Astrocyte (in vitro differentiated cells and primary cell): ENCODE results near the gene DNAJB9. TPM values are rescaled to one million over a fixed set of nuclear protein-coding genes. Genes with fewer than 3 reads are reported as not detected.

Experiments
- DNase-seq: peaks from one replicate; pipeline ENCODE4 v3.0.0-alpha.2; 2010; ENCODE audit warnings: low read depth
- FAIRE-seq: peaks from 2 replicates; lab custom pipeline; 2011; peaks lifted over from hg19 to GRCh38; lab: Jason Lieb, UNC
- H2AFZ ChIP-seq: 2 replicates; pipeline ENCODE4 v1.6.0; 2012; ENCODE audit warnings: low read depth, low read length, inconsistent platforms
- H3K27ac ChIP-seq: 2 replicates; pipeline ENCODE4 v1.5.1; 2011; ENCODE audit warnings: low read depth, low read length, inconsistent platforms
- H3K27me3 ChIP-seq: 2 replicates; pipeline ENCODE4 v1.6.0; 2011; ENCODE audit warnings: low read length, inconsistent platforms; ENCODE audit not compliant: insufficient read depth
- H3K36me3 ChIP-seq: 2 replicates; pipeline ENCODE4 v1.5.1; 2011; ENCODE audit warnings: low read length, inconsistent platforms; ENCODE audit not compliant: insufficient read depth
- H3K4me1 ChIP-seq: 2 replicates; pipeline ENCODE4 v1.5.1; 2011; ENCODE audit warnings: low read length, inconsistent platforms; ENCODE audit not compliant: insufficient read depth
- H3K4me2 ChIP-seq: 2 replicates; pipeline ENCODE4 v1.6.0; 2012; ENCODE audit warnings: low read length, inconsistent platforms
- H3K4me3 ChIP-seq: 2 replicates; pipeline ENCODE4 v1.5.1; 2011; ENCODE audit warnings: low read depth, mild to moderate bottlenecking, low read length, inconsistent platforms; ENCODE audit not compliant: insufficient read depth
- H3K79me2 ChIP-seq: 2 replicates; pipeline ENCODE4 v1.6.0; 2012; ENCODE audit warnings: mild to moderate bottlenecking, low read length, inconsistent platforms; ENCODE audit not compliant: insufficient read depth
- H3K9ac ChIP-seq: 2 replicates; pipeline ENCODE4 v1.6.0; 2012; ENCODE audit warnings: mild to moderate bottlenecking, low read length, inconsistent platforms
- H3K9me3 ChIP-seq: 2 replicates; pipeline ENCODE4 v1.5.1; 2012; ENCODE audit warnings: low read depth, mild to moderate bottlenecking, low read length, inconsistent platforms; ENCODE audit not compliant: insufficient read depth
- H4K20me1 ChIP-seq: 2 replicates; pipeline ENCODE4 v1.6.0; 2012; ENCODE audit warnings: low read length, inconsistent platforms; ENCODE audit not compliant: insufficient read depth
- H3K27ac Mint-ChIP-seq: one replicate; pipeline ENCODE4 v1.8.0; 2021; ENCODE audit warnings: mild to moderate bottlenecking, mixed read lengths; ENCODE audit not compliant: unreplicated experiment
- H3K27me3 Mint-ChIP-seq: one replicate; pipeline ENCODE4 v1.8.0; 2021; ENCODE audit warnings: low read depth, mixed read lengths; ENCODE audit not compliant: unreplicated experiment
- H3K36me3 Mint-ChIP-seq: one replicate; pipeline ENCODE4 v1.8.0; 2021; ENCODE audit warnings: low read depth, mixed read lengths; ENCODE audit not compliant: unreplicated experiment
- H3K4me1 Mint-ChIP-seq: one replicate; pipeline ENCODE4 v1.8.0; 2021; ENCODE audit warnings: low read depth, mixed read lengths; ENCODE audit not compliant: unreplicated experiment
- H3K4me3 Mint-ChIP-seq: one replicate; pipeline ENCODE4 v1.8.0; 2021; ENCODE audit warnings: mild to moderate bottlenecking, moderate library complexity, mixed read lengths; ENCODE audit not compliant: unreplicated experiment
- H3K9me3 Mint-ChIP-seq: one replicate; pipeline ENCODE4 v1.8.0; 2021; ENCODE audit warnings: mild to moderate bottlenecking, mixed read lengths; ENCODE audit not compliant: unreplicated experiment
- EZH2 ChIP-seq: IDR thresholded peaks from 2 replicates; pipeline ENCODE4 v1.6.1; 2012; ENCODE audit warnings: mild to moderate bottlenecking, low read length, inconsistent platforms; ENCODE audit not compliant: insufficient read depth
- total RNA-seq: library from RNA; stranded (reverse); gene quantifications from 2 replicates; pipeline ENCODE4 v1.2.1, GENCODE V29; 2021
- TF ChIP-seq, protein P1 (sequence below): IDR thresholded peaks from 2 replicates; pipeline ENCODE4 v1.5.1; 2011; ENCODE audit warnings: low read depth, mild to moderate bottlenecking, inconsistent platforms, low read length, moderate library complexity; ENCODE audit not compliant: insufficient read depth

DNAJB9 gene
- total RNA-seq, 1 donor from 2014 or later = 25.2 TPM

DNA sequence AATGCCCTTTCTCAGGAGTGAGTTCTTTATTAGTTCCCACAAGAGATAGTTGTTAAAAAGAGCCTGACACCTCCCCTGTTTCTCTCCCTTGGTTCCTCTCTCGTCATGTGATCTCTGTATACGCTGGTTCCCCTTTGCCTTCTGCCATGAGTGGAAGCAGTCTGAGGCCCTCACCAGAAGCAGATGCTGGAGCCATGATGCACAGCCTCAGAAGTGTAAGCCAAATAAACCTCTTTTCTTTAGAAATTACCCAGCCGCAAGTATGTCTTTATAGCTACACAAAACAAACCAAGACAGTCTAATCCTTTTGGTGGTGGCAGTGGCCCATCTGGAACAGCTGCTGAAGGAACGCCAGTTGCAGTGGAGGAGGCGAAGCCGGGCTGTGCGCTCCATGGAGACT is 9.3 kb downstream of the DNAJB9 start:
- DNase-seq (no peak), FAIRE-seq (no peak)
- Mint-ChIP-seq H3K4me3 (no peak overlapping the region), H3K9me3 (no peaks in the 10 kb centered on the region), H3K27me3 (no peaks in the 10 kb centered on the region), H3K36me3 (peaks cover 10% of the 10 kb centered on the region), H3K27ac (no peak overlapping the region), H3K4me1 (peaks cover 11% of the 10 kb centered on the region)
- TF ChIP-seq, protein P1, sequence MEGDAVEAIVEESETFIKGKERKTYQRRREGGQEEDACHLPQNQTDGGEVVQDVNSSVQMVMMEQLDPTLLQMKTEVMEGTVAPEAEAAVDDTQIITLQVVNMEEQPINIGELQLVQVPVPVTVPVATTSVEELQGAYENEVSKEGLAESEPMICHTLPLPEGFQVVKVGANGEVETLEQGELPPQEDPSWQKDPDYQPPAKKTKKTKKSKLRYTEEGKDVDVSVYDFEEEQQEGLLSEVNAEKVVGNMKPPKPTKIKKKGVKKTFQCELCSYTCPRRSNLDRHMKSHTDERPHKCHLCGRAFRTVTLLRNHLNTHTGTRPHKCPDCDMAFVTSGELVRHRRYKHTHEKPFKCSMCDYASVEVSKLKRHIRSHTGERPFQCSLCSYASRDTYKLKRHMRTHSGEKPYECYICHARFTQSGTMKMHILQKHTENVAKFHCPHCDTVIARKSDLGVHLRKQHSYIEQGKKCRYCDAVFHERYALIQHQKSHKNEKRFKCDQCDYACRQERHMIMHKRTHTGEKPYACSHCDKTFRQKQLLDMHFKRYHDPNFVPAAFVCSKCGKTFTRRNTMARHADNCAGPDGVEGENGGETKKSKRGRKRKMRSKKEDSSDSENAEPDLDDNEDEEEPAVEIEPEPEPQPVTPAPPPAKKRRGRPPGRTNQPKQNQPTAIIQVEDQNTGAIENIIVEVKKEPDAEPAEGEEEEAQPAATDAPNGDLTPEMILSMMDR = no peak
- TF ChIP-seq EZH2 = no peak
- H2AFZ ChIP-seq = no peak overlapping the region
- no peak overlapping the region for H3K9ac ChIP-seq
- H3K9me3 ChIP-seq = peaks cover 3% of the 10 kb centered on the region
- H3K4me3 ChIP-seq = no peak overlapping the region
- no peaks in the 10 kb centered on the region for H3K27me3 ChIP-seq
- peaks cover 5% of the 10 kb centered on the region for H3K79me2 ChIP-seq
- no peak overlapping the region for H3K27ac ChIP-seq
- no peak overlapping the region for H3K4me2 ChIP-seq
- peaks cover 9% of the 10 kb centered on the region for H3K36me3 ChIP-seq
- H4K20me1 ChIP-seq = peaks cover 6% of the 10 kb centered on the region
- no peaks in the 10 kb centered on the region for H3K4me1 ChIP-seq

DNA sequence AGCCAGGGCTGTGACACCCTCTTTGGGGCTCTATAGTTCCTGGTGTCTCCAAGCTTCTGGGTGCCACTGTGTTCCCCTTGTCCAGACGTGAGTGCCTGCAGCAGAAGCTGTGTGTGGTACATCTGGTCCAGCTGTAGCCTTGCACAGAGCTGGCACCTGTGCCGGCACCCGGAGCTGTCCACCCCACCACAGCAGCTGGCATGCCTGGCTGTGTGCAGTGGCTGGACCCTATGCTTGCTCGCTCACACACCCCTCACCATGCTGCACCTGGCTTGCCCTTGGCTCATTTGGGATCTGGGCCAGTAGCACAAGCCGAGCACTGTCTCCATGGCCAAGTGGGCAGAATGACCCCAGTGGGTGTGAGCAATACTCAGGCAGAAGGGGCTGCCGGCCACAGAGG is 10.6 kb downstream of the DNAJB9 start:
- no peaks in the 10 kb centered on the region for H3K9me3 Mint-ChIP-seq
- no peaks in the 10 kb centered on the region for H3K27me3 Mint-ChIP-seq
- peaks cover 13% of the 10 kb centered on the region for H3K4me1 Mint-ChIP-seq
- H3K4me1 ChIP-seq = no peaks in the 10 kb centered on the region
- H3K36me3 Mint-ChIP-seq = peaks cover 7% of the 10 kb centered on the region
- no peak overlapping the region for H2AFZ ChIP-seq
- H3K9me3 ChIP-seq = peaks cover 3% of the 10 kb centered on the region
- no peak overlapping the region for H3K9ac ChIP-seq
- peaks cover 2% of the 10 kb centered on the region for H3K79me2 ChIP-seq
- TF ChIP-seq, protein P1 = no peak
- no peak for TF ChIP-seq EZH2
- H3K27ac Mint-ChIP-seq = no peak overlapping the region
- DNase-seq (no peak), FAIRE-seq (no peak)
- peaks cover under 1% of the 10 kb centered on the region for H4K20me1 ChIP-seq
- no peak overlapping the region for H3K27ac ChIP-seq
- H3K27me3 ChIP-seq = no peaks in the 10 kb centered on the region
- no peaks in the 10 kb centered on the region for H3K36me3 ChIP-seq
- H3K4me3 Mint-ChIP-seq = no peak overlapping the region
- H3K4me3 ChIP-seq = no peak overlapping the region
- no peak overlapping the region for H3K4me2 ChIP-seq

DNA sequence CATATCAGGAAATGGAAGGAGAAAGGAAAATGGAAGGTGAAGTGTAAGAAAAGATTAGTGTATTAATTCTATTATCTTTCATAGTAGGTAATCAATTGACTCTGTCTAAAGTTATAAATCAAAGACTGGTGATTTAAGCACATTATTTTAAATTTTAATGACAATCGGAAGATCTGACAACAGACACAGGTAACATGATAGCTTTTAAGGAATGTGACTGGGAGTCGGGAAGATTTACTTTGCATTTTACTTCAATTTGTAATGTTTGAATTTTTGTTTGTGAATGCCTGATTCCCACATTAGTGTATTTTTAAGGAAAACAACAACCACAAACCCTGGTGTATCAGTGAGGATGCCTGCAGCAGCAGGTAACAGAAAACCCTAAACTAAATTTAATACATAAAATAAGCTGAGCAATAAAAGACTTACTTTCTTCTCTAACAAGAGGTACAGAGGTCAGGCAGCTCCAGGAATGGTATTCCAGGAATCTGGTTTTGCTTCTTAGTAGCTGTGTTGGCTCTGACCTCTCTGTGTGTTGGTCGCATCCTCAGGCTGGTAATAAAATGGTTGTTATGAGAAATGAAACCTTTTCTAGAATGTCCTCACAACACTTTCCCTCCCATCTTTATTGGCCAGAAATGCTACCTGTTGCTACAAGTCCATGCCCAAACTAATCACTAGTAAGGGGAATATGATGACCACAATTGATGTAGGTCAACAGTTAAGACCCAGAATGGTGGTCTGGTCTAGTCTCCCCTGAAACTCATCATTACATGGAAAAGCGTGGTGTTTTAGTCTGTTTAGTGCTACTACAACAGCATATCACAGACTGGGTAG is 12.2 kb downstream of the DNAJB9 start:
- Mint-ChIP-seq H3K27me3 (peaks cover 9% of the 10 kb centered on the region), H3K36me3 (peaks cover 7% of the 10 kb centered on the region), H3K9me3 (no peaks in the 10 kb centered on the region), H3K4me3 (no peak overlapping the region), H3K27ac (peak overlapping the region; percentile 75), H3K4me1 (peaks cover 13% of the 10 kb centered on the region)
- Histone ChIP-seq H3K36me3 (no peaks in the 10 kb centered on the region), H2AFZ (no peak overlapping the region), H3K27me3 (peaks cover under 1% of the 10 kb centered on the region), H3K27ac (no peak overlapping the region), H4K20me1 (no peaks in the 10 kb centered on the region), H3K9me3 (peaks cover 3% of the 10 kb centered on the region), H3K79me2 (no peaks in the 10 kb centered on the region), H3K9ac (no peak overlapping the region), H3K4me3 (no peak overlapping the region), H3K4me1 (no peaks in the 10 kb centered on the region), H3K4me2 (no peak overlapping the region)
- FAIRE-seq (no peak), DNase-seq (no peak)
- TF ChIP-seq, protein P1 = no peak
- no peak for TF ChIP-seq EZH2
